Islet precursor cell (in vitro differentiated cells): ENCODE data around the gene IL10.

Experiments used
- DNase-seq: peaks from one replicate; pipeline ENCODE4 v3.0.0-alpha.2; 2018

The IL10 gene

GRCh38 chr1:206772243-206772937 lies at the start of gene IL10:
Gene IL10 (minus strand): TSS chr1:206772494. CDS start chr1:206772435, 59 bp downstream.
- no peak for DNase-seq

- DNase-seq: no peak
Observed at GRCh38 chr1:206821493-206821892, 49.2 kb upstream of the IL10 start.

- DNase-seq: no peak
Observed at GRCh38 chr1:206816390-206817287, 44.3 kb upstream of the IL10 start.

DNA sequence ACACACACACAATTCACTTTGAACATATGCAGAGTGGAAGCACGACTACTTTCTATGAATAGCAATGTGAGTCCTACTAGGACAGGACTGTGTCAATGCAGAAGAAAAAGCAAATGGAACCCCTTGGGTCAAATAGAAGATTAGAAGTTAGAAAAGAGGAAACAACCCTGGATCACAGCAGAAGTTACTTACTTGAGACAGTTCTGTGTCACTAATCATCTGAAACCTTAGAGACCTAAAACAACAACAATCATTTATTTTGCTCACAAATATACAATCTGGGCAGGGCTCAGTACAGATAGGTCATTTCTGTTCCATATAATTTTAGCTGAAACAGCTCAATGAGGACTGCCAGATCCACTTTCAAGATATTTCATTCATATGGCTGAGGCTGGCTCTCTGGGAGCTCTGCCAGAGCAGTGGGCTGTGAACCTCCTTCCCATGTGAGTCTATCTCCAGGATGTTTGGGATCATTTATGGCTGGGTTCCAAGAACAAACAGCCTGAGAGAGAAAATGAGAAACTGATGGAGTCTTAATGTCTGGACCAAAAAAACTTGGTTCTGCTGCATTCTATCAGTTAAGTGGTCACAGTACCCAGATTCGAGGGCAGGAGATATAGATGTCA lies 42.5 kb upstream of the IL10 start:
- DNase-seq: no peak

DNA sequence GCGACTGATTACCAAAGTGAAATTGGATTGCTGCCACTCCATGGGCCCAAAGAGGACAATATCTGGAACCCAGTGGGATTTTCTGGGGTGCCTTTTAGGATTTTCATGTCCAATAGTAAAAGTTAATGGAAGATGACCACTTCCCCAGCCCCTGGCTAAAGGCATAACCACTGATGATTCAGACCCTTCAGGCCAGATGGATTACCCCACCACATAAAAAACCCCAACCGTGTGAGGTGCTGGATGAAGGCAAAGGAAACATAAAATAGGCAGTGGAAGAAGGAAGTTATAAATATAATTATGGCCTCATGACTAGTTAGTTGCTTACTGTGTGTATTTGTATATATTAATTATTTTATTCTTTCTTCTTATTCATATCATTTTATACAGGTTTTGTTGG lies 40.2 kb upstream of the IL10 start:
- DNase-seq: no peak

DNA sequence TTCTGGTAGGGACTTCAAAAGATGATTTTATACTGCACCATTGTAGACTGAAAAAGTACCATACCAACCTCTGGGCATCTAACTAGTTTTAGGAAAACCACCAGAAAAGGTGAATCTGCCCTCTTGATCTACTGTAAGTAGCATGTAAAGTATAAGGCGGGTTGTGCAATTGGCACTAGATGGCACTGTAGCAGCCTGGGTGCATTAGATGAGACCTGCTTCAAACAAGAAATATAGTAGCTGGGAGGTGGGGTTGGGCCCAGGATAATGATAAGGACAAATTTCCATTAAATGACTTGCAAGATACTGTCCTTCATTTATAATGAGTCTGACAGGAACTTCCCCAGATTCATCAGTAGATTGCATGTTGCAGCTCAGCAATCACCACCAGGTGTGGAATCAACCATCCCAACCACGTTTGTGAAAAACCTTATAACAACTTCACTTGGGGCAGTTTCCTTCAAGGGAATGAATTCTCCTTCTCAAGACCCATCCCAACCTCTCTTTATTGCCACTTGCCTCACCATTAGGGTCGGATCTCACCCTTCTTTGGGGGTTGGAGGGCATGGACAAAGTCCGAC lies 37.3 kb upstream of the IL10 start:
- DNase-seq: no peak

- DNase-seq: peak; percentile 80
Observed at GRCh38 chr1:206808615-206809014, 36.3 kb upstream of the IL10 start.

GRCh38 chr1:206805357-206805756 lies 33.1 kb upstream of the IL10 start:
- no peak for DNase-seq

DNA sequence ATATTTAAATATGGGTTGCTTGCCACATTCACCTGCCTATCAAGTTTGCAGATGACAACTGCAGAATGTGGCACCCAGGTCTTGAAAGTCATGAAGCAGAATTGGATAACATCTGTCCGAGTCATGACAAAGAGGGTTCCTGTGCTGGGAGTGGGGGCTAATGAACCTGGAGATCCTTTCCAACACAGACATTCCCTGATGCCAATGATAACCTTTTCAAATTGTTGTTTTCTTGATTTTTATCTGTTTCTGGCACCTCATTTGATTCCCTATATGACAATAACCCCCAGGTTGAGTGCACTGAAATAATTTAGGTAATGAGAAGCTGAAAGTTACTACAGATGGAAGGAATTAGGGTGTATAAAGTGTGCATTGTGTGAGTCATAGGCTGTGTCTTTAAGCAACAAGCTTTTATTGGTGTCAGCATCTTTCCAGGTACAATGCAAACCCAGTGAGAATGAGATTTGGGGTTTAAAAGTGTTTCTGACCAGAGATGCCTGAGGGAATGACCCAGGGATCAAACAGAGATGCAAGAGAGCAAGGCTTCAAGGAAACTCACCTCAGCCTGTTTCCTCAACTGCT lies 32.0 kb upstream of the IL10 start:
- DNase-seq: peak; percentile 75

- peak; percentile 85 for DNase-seq
Observed at GRCh38 chr1:206803221-206803730, 31.0 kb upstream of the IL10 start.

GRCh38 chr1:206802401-206802800 lies 30.1 kb upstream of the IL10 start:
- DNase-seq: no peak

GRCh38 chr1:206801467-206801866 lies 29.2 kb upstream of the IL10 start:
- no peak for DNase-seq

DNA sequence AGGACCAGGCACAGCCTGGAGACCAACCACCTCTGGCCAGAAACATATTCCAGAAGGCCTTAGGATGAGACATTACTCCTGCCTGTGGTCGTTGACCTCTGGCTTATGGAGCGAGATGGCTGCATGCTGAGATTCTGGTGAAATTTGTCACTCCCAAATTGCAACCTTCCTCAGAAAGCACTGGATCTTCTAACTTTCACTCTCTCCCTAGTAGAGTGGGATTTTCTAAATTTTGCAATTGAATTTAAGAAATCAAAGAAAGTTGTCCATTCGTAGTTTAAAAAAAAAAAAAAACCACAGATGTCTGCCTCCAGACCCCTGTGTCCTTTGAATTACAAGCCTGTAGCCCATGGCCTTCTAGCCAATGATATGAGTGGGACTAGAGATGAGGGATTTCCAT lies 28.6 kb upstream of the IL10 start:
- no peak for DNase-seq

- DNase-seq: no peak
Observed at GRCh38 chr1:206800411-206800810, 28.1 kb upstream of the IL10 start.

DNA sequence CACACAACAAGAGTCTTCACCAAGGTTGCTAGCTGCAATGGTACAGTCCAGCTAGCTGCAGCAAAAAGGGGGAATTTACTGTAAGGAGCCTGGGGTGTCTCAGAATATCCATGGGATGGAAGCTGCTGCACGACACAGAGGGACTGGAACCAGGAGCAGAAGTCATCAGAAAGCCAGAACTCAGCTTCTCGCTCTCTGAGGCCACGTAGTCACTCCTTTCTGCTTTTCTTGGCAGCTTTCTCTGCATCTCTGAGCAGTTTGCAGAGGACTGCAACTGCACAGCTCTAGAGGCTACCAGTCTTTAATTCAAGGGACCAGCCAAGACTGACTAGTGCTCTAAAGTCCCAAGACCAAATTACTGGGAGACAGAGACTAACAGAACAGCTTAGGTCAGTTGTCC lies 27.0 kb upstream of the IL10 start:
- no peak for DNase-seq

- DNase-seq: no peak
Observed at GRCh38 chr1:206798384-206798996, 26.2 kb upstream of the IL10 start.

GRCh38 chr1:206797534-206798383 lies 25.5 kb upstream of the IL10 start:
- peak; percentile 77 for DNase-seq

DNA sequence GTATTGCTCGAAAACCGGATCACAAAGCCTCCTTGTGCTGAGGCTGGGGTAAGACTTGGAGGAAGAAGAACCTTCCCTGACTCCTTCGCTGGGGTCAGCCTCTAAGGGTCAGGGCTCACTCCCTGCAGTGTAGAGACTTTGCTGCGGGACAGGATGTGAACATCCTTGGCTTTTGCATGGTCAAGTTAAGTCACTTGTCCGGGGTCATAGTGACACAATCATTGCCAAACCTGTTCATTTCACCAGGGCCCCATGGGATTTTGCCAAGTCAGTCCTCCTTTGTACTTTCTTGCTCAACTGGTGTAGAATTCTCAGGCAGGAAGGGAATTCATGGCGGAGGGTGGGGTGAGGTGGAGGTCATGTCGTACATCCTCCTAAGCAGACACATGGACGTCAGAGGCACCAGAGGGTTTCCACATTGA lies 24.7 kb upstream of the IL10 start:
- DNase-seq: no peak

DNA sequence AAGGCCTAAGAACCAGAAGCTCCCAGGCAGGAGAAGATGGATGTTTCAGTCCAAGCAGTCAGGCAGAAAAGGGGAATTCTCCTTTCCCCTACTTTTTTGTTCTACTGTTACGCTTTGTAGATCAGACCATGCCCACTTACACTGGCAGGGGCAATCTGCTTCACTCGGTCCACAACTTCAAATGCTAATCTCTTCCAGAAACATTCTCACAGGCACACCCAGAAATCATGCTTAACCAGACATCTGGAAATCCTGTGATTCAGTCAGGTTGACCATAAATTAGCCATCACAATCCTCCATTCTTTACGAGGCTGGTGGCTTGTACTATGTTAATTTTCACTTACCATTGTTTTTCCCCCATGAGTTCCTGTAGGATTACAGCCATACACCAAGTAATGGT lies 23.8 kb upstream of the IL10 start:
- no peak for DNase-seq

DNA sequence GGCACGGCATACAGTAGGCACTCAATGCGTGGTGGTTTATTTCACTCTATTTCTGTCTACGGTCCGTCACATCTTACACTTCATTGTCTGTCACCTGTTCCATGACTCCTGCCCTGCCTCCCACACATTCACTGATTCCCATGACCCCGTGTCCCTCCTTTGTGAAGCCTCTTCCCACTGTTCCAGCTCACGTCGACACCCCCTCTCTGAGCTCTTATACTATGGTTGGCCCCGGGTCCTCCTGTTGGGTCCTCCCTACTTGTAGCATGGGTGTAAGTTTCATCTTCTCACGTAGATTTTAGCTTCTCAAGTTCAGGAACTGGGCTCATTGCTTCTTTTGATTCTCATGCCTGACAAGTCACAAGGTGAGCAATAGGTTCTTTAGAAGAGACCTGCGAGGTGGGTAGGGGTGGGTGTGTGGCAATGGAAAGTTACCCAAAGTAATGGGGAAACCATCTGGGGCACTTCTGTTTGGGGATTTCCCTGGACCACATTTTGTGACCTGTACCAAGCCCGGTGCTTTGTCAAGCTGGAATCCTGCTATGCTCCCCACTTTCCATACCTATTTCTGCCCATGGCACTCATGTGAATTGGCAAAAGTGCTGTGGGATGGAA lies 22.1 kb upstream of the IL10 start:
- no peak for DNase-seq

- DNase-seq: no peak
Observed at GRCh38 chr1:206793620-206794019, 21.3 kb upstream of the IL10 start.
